Stimulated activated CD4-positive, alpha-beta T cell treated with anti-CD3 and anti-CD28 coated beads, Interleukin-1b, Interleukin-23, amount 100 ng/mL, for 4 hours (primary cell): ENCODE data around the gene WDR5.

ENCODE experiments used
- DNase-seq, 2 donors: peaks; one replicate each; pipeline ENCODE4 v3.0.0-alpha.2; 2020; ENCODE audit warnings: low read depth in 2 of 2

WDR5 gene

GRCh38 chr9:134208310-134208841, 72.5 kb downstream of the WDR5 start:
- no peak for DNase-seq

GRCh38 chr9:134208981-134209725, 73.3 kb downstream of the WDR5 start:
- no peak for DNase-seq
